Activated CD8-positive, alpha-beta memory T cell treated with anti-CD3 and anti-CD28 coated beads, Interleukin-2, amount 50 U/mL, for 4 hours (primary cell): ENCODE results near the gene NUFIP2.
"Not testable (repeated sequence)": the region's sequence is repeated elsewhere in the genome, so short reads cannot be mapped to it uniquely, and the experiment has no call there.

ENCODE experiments used
- DNase-seq: peaks from one replicate; pipeline ENCODE4 v3.0.0-alpha.2; 2020

The NUFIP2 gene

GRCh38 chr17:29293890-29294579 lies at the start of gene NUFIP2:
TSS of gene NUFIP2 (minus strand) at chr17:29294148. CDS start at chr17:29294059, 89 bp downstream.
- DNase-seq: peak; percentile 98

GRCh38 chr17:29342158-29342765 lies 48.3 kb upstream of the NUFIP2 start:
- no peak for DNase-seq

GRCh38 chr17:29341726-29342125 lies 47.8 kb upstream of the NUFIP2 start:
- DNase-seq: no peak

- not testable (repeated sequence) for DNase-seq
These were observed 45.1 kb upstream of the NUFIP2 start for GRCh38 chr17:29339016-29339415.

DNA sequence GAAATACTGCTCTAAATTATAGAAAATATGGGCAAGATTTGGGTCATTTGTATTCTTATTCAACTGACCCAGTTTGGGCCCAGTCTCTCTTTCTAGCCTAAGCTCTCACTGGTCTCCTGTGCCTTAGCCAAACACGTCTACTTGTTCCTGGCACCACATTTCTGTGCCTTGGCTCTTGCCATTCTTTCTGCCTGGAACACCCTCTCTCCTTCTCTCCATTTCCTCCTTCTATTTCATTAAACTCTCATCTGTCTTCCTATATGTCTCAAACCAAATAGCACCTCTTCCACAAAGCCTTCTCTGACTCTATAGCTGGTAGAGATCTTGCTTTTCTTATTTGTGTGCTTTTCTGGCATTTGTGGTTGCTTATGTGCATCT lies 37.7 kb upstream of the NUFIP2 start:
- DNase-seq: no peak

DNA sequence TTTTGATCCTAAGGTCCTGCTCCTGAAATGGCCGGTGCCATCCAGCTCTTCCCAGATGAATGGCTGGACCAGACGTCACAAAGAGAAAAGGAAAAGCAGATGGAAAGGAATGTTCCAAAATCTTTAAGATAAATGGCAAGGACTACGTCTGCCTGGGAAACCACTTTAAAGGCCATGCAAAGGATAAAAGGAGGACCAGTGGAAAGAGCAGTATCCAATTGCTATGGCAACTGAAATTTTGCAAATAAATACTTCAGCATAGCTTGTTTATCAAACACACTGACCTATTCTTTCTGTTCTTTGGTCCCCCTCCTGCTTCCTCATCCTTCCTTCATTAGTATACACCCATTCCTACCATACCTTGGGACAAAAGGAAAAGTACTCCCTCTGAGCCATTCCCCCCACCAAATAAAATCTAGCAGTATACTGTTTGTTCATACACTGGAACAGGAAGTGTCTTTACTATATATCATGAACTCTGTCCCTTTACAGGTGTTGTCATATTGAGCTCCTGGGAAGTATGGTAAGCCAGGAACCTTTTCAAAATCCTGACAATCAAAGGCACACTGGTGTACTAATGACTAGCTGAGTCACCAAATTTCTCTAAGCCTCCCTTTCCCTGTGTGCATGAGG lies 37.2 kb upstream of the NUFIP2 start:
- DNase-seq: no peak

DNA sequence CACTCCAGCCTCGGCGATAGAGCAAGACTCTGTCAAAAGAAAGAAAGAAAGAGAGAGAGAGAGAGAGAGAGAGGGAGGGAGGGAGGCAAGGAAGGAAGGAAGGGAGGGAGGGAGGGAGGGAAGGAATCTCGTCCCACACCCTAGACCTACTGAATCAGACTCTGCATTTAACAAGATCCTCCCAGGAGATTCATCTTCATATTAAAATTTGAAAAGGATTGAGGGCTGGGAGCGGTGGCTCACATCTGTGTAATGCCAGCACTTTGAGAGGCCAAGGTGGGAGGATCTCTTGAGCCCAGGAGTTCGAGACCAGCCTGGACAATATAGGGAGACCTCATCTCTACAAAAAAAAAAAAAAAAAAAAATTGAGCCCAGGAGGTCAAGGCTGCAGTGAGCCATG lies 33.5 kb upstream of the NUFIP2 start:
- DNase-seq: no peak

GRCh38 chr17:29326023-29326813 lies 32.3 kb upstream of the NUFIP2 start:
- DNase-seq: no peak

GRCh38 chr17:29322363-29322762 lies 28.4 kb upstream of the NUFIP2 start:
- no peak for DNase-seq

DNA sequence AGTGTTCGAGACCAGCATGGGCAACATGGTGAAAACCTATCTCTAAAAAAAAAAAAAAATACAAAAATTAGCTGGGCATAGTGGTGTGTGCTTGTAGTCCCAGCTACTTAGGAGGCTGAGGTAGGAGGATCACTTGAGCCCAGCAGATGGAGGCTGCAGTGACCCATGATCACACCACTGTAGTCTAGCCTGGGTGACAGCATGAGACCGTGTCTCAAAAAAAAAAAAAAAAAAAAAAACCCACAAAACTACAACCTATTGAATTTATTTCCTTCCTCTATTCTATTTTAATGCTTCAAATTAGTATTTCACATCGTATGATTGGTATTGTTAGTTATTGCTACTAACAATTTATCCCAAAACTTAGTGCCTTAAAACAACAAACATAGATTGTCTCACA lies 9.4 kb upstream of the NUFIP2 start:
- DNase-seq: no peak

DNA sequence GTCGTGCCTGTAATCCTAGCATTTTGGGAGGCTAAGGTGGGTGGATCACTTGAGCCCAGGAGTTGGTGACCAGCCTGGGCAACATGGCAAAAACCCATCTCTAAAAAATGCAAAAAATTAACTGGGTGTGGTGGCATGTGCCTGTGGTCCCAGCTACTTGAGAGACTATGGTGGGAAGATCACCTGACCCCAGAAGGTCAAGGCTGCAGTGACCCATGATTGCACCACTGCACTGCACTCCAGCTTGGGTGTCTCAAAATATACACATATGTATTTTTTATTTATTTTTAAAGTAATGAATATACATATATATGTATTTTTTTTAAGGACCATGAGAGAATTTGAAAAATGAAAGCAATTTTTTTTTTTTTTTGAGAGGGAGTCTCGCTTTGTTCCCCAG lies 5.1 kb upstream of the NUFIP2 start:
- no peak for DNase-seq

- no peak for DNase-seq
These were observed 1.5 kb upstream of the NUFIP2 start for GRCh38 chr17:29295420-29295819.

DNA sequence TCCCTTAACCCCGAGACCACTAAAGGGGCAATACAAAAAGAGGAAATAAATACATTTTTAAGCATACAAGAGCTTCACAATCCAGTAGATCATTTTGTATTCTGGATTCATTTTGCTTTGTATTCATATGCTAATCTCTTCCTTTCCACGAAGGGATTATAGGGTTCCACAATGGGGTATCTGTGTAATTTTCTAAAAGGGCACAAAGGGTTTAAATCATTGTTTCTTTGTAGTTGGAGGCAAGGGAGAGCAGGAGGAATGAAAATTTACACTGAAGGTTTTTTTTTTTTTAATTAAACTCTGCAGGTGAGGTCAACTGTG lies 592 bp upstream of the NUFIP2 start:
- no peak for DNase-seq

DNA sequence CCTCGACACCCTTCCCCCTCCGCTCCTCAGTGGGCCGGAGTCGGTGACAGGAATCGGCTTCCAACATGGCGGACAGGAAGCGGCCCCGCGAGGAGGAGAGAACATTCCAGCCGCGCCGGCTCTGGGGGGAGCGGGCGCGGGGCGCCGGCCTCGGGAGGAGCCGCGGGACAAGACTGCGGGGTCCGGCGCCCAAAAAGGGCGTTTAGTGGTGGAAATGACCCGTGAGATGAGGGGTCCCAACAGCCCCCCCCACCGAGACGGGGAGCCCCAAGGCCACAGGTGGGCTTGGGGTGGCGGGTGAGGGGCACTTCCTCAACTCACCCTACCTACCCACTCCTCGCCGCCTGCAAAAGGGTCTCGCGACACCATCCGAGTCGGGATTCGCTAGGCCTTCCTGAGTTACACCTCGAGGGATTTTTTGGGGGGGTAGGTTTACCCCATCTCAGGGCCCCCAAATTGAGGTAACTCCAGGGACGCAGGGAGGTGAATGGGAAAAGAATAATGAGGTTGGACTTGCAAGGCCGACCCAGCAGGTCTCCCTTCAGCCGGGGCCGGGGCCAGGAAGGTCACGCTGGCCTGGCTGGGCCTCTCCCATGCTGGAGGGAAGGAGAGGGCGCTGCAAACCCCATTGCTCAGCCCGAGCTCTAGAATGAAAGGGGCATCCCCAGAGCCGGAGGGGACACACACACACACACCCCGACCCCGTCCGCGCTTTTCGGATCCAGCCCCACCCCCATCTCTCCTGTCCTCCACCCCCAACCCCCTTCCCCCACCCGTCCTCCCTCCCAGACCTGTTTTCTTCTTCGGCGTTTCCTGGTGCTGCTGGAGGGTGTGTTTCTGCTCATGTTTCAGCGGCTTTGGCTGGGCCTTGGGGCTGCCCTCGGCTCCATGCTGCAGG lies 707 bp downstream of the NUFIP2 start:
- peak; percentile 56 for DNase-seq

DNA sequence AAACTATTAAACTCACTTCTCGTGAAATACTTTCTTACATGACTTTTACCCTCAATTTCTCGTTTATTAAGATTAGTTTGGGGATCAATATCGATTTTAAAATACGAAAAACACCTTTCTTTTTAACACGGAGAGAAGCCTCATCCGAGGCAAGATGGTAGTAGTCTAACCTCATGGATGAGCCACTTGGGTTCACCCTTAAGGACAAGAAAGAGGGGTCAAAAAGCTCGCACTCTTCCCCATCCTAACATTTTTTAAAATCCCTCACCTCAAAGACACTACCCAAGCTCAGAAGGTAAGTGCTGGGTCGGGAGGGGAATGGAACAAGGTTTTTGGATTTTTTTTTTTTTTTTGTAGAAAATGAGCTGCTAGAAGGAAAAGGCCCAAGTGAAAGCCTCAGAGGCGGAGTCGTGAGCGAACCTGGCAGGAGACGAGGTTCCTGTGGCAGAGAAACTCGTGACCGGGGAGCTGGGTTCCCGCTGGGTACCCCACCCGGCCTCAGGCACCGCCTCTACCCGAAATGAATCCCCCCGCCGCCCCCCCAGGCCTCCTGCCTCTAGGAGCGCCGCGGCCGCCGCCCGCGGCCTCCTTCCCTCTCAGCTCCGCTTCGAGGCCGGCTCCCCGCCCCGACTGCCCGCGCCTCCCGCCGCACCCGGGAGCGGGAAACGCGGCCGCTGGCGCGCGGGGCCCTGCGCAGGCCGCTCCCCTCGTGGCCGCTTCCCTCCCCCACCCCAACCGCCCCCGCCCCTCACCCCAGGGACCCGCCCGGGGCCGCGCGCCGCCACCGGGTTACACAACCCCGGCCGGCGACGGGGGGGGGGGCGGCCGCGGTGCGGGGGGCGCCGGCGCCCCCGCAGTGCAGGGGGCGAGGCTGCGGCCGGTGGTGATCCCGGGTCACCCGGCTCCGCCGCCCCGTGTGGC lies 1.6 kb downstream of the NUFIP2 start:
- DNase-seq: peak; percentile 66

DNA sequence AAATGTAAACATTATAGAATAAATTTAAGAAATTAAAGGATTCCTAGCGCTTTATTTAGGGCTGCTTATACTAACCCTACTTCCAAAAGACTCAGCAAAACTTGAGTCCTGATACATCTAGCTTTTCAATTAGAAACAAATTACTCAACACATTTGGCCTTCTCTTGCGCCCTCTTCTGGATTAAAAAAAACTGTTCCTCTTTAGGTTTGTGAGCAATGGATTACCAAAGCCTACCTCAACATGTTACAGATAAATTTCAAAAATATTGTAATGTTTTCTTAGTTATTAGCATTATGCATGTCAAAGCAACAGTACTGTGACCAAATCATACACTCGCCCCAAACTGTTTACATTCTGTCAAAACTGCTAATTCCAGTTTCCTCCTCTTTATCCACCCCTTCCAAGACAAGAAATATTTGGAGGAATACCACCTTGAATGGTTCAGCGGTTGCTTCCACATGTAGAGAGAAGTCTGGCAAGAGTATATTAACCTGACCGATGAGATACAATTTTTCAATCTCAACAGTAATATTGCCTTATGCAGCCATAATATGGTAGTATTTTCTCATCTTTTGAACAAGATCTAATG lies 2.7 kb downstream of the NUFIP2 start:
- DNase-seq: no peak

GRCh38 chr17:29289852-29290251 lies 4.1 kb downstream of the NUFIP2 start:
- DNase-seq: no peak

- DNase-seq: no peak
These were observed 10.0 kb downstream of the NUFIP2 start for GRCh38 chr17:29283961-29284360.

DNA sequence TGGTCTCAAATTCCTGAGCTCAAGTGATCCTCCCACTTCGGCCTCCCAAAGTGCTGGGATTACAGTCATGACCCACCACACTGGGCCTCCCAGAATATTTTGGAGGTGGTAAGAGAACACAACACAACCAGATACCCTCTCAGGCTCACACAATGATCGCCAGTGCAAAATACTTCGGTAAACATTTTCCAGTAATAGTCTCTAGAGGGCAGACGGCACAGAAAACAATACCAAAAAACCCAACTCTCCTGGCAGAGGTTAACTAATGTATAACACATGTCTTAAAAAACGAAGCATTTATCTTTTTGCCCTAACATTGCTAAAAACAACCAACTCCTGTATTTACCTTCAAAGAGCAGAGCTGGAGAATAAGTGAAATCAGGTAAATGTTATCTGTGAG lies 10.5 kb downstream of the NUFIP2 start:
- DNase-seq: no peak

DNA sequence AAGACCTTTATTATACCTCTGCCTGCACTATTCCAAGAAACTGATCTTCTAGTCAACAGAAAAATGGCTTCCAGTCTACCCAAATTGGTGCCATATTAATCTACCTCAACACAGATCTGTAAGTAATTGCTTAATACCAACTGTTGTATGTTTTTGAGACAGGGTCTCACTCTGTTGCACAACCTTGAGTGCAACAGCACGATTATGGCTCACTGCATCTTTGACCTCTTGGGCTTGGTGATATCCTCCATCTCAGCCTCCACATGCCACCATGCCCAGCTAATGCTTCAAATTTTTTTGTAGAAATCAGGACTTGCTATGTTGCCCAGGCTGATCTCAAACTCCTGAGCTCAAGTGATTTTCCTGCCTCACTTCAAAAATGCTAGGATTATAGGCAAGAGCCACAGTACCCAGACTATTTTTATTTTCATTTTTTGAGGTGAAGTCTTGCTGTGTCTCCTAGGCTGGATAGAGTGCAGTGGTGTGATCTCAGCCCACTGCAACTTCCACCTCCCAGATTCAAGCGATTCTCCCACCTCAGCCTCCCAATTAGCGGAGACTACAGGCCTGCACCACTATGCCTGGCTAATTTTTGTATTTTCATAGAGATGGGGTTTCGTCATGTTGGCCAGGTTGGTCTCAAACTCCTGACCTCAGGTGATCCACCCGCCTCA lies 14.4 kb downstream of the NUFIP2 start:
- DNase-seq: no peak

DNA sequence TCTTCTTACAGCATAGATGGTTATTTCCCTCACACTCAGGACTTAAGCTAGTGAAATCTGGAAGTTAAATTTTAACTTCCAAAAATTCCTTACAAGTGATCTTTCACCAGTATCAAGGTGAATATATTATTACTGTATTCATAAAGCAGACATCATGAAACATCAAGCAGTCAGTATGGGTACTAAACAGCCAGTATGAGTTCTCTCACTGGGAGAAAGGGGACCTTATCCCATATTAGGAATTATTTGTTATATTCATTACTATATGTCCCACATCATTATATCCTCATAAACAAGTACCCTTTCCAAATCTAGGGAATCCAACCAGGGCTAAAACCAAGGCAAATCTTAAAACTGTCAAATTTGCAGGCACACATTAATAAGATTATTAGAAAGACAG lies 15.3 kb downstream of the NUFIP2 start:
- no peak for DNase-seq
